IMR-90 (cell line): ENCODE results near the gene TLR9. TPM values are rescaled to one million over a fixed set of nuclear protein-coding genes. Genes with fewer than 3 reads are reported as not detected.

Experiments
- ATAC-seq: fragments of 200-7000 bp; cut with Tn5 transposase; 2 replicates; pipeline ENCODE4 v1.9.1; 2020; ENCODE audit warnings: low read depth, mild to moderate bottlenecking, moderate library complexity
- BruUV-seq: library from RNA; stranded (reverse); fragments of 400-500 nt; replicated peaks from 2 replicates; lab custom pipeline; 2021; lab: Mats Ljungman, UMichigan
- CTCF ChIA-PET: fragments of 300-600 bp; formaldehyde crosslinking; extraction: SDS; loops from one replicate; lab custom pipeline; 2021; ENCODE audit warnings: antibody characterized with exemption; lab: Yijun Ruan, JAX
- POLR2A ChIA-PET: fragments of 300-600 bp; sonication (Branson Sonifier 250); formaldehyde crosslinking; loops from one replicate; lab custom pipeline; 2022; ENCODE audit warnings: antibody characterized with exemption; ENCODE audit not compliant: unreplicated experiment; lab: Charles Lee
- DNase-seq: peaks from one replicate; pipeline ENCODE4 v3.0.0; 2013
- H2AFZ ChIP-seq: replicated peaks from 2 replicates; pipeline ENCODE3; 2013; ENCODE audit warnings: low read length, mild to moderate bottlenecking; ENCODE audit not compliant: poor library complexity
- H2AK5ac ChIP-seq: 2 replicates; pipeline ENCODE4 v1.6.1; 2013; ENCODE audit warnings: low read depth, low read length, inconsistent platforms
- H2AK9ac ChIP-seq: replicated peaks from 2 replicates; pipeline ENCODE3; 2013; ENCODE audit warnings: mild to moderate bottlenecking, low read depth, low read length, moderate library complexity; ENCODE audit not compliant: poor library complexity
- H2BK120ac ChIP-seq: 2 replicates; pipeline ENCODE4 v1.6.1; 2013; ENCODE audit warnings: low read depth, low read length, inconsistent platforms
- H2BK15ac ChIP-seq: 3 replicates; pipeline ENCODE4 v1.6.1; 2013; ENCODE audit warnings: low read depth, low read length, inconsistent platforms
- H2BK20ac ChIP-seq: 2 replicates; pipeline ENCODE4 v1.6.1; 2013; ENCODE audit warnings: low read depth, mild to moderate bottlenecking, inconsistent platforms, low read length, moderate library complexity
- H2BK5ac ChIP-seq: 2 replicates; pipeline ENCODE4 v1.6.1; 2013; ENCODE audit warnings: mild to moderate bottlenecking, low read depth, low read length, inconsistent platforms; ENCODE audit not compliant: poor library complexity, severe bottlenecking
- H3K14ac ChIP-seq: replicated peaks from 2 replicates; pipeline ENCODE4 v1.6.1; 2013; ENCODE audit warnings: low read depth, low read length, inconsistent platforms
- H3K18ac ChIP-seq: 2 replicates; pipeline ENCODE4 v1.6.1; 2013; ENCODE audit warnings: low read depth, low read length, control low read depth
- H3K23ac ChIP-seq: 2 replicates; pipeline ENCODE4 v1.6.1; 2013; ENCODE audit warnings: low read depth, low read length, inconsistent platforms
- H3K27ac ChIP-seq: 2 replicates; pipeline ENCODE4 v1.5.1; 2013; ENCODE audit warnings: mild to moderate bottlenecking, control low read depth, low read length; ENCODE audit not compliant: insufficient read depth
- H3K27me3 ChIP-seq: 2 replicates; pipeline ENCODE4 v1.6.1; 2013; ENCODE audit warnings: low read length; ENCODE audit not compliant: control insufficient read depth, insufficient read depth
- H3K36me3 ChIP-seq: 2 replicates; pipeline ENCODE4 v1.6.1; 2013; ENCODE audit warnings: low read length, mixed read lengths; ENCODE audit not compliant: control insufficient read depth, insufficient read depth
- H3K4ac ChIP-seq: 2 replicates; pipeline ENCODE4 v1.6.1; 2013; ENCODE audit warnings: low read depth, low read length, inconsistent platforms
- H3K4me1 ChIP-seq: 2 replicates; pipeline ENCODE4 v1.6.1; 2013; ENCODE audit warnings: low read length, mixed read lengths; ENCODE audit not compliant: control insufficient read depth, insufficient read depth
- H3K4me2 ChIP-seq: 2 replicates; pipeline ENCODE4 v1.6.1; 2013; ENCODE audit warnings: low read depth, mild to moderate bottlenecking, control low read depth, low read length, moderate library complexity
- H3K4me3 ChIP-seq: 2 replicates; pipeline ENCODE4 v1.5.1; 2013; ENCODE audit warnings: low read depth, mild to moderate bottlenecking, control low read depth, low read length, moderate library complexity; ENCODE audit not compliant: insufficient read depth
- H3K56ac ChIP-seq: 2 replicates; pipeline ENCODE4 v1.6.1; 2013; ENCODE audit warnings: low read length, inconsistent platforms; ENCODE audit not compliant: insufficient read depth; ENCODE audit errors: extremely low read depth
- H3K79me1 ChIP-seq, 2 experiments: 2 replicates each; pipeline ENCODE4 v1.6.1; 2013; ENCODE audit warnings: low read length in 2 of 2, inconsistent platforms in 1 of 2, low read depth in 1 of 2
- H3K9ac ChIP-seq: 2 replicates; pipeline ENCODE4 v1.6.1; 2013; ENCODE audit warnings: low read depth, low read length, control low read depth
- H3K9me1 ChIP-seq: 2 replicates; pipeline ENCODE4 v1.6.1; 2013; ENCODE audit warnings: low read length, inconsistent platforms; ENCODE audit not compliant: insufficient read depth
- H3K9me3 ChIP-seq: 2 replicates; pipeline ENCODE4 v1.6.1; 2013; ENCODE audit warnings: low read length; ENCODE audit not compliant: control insufficient read depth, insufficient read depth
- H4K20me1 ChIP-seq: 2 replicates; pipeline ENCODE4 v1.6.1; 2013; ENCODE audit warnings: low read length, inconsistent platforms; ENCODE audit not compliant: insufficient read depth
- H4K5ac ChIP-seq: 2 replicates; pipeline ENCODE4 v1.6.1; 2013; ENCODE audit warnings: mild to moderate bottlenecking, low read depth, low read length, control low read depth
- H4K8ac ChIP-seq, 2 experiments: 2 replicates each; pipeline ENCODE4 v1.6.1; 2013; ENCODE audit warnings: low read depth in 2 of 2, low read length in 2 of 2, control low read depth in 1 of 2, inconsistent platforms in 1 of 2
- H4K91ac ChIP-seq: 2 replicates; pipeline ENCODE4 v1.6.1; 2013; ENCODE audit warnings: low read depth, low read length, inconsistent platforms; ENCODE audit not compliant: insufficient read depth
- CEBPB ChIP-seq: IDR thresholded peaks from 2 replicates; pipeline ENCODE4 v1.6.1; 2012; ENCODE audit warnings: low read depth, low read length, improper control_type of control experiment
- ELK1 ChIP-seq: fragments of 150-350 bp; IDR thresholded peaks from 2 replicates; pipeline ENCODE4 v1.6.1; 2016; ENCODE audit warnings: low read depth, mild to moderate bottlenecking, low read length, moderate library complexity, borderline replicate concordance
- FOS ChIP-seq: fragments of 150-350 bp; IDR thresholded peaks from 2 replicates; pipeline ENCODE4 v1.6.1; 2016; ENCODE audit warnings: low read depth, low read length
- MAZ ChIP-seq: IDR thresholded peaks from 2 replicates; pipeline ENCODE4 v1.6.1; 2012; ENCODE audit warnings: low read depth, mild to moderate bottlenecking, low read length, improper control_type of control experiment, moderate library complexity, borderline replicate concordance
- MXI1 ChIP-seq: IDR thresholded peaks from 2 replicates; pipeline ENCODE4 v1.6.1; 2012; ENCODE audit warnings: low read depth, mild to moderate bottlenecking, low read length, moderate library complexity, borderline replicate concordance
- POLR2A ChIP-seq: IDR thresholded peaks from 2 replicates; pipeline ENCODE4 v1.6.1; 2012; ENCODE audit warnings: mild to moderate bottlenecking, low read depth, low read length
- RCOR1 ChIP-seq: IDR thresholded peaks from 2 replicates; pipeline ENCODE4 v1.6.1; 2012; ENCODE audit warnings: mild to moderate bottlenecking, low read length, improper control_type of control experiment; ENCODE audit not compliant: insufficient replicate concordance
- RFX5 ChIP-seq: IDR thresholded peaks from 2 replicates; pipeline ENCODE4 v1.8.0; 2012; ENCODE audit warnings: low read depth, mild to moderate bottlenecking, low read length, moderate library complexity
- SMC3 ChIP-seq: fragments of 150-350 bp; IDR thresholded peaks from 2 replicates; pipeline ENCODE4 v1.6.1; 2016; ENCODE audit warnings: low read depth, mild to moderate bottlenecking, antibody characterized with exemption, low read length, moderate library complexity
- USF2 ChIP-seq: fragments of 150-350 bp; IDR thresholded peaks from 2 replicates; pipeline ENCODE4 v1.6.1; 2017; ENCODE audit warnings: mild to moderate bottlenecking, antibody characterized with exemption, low read length, low read depth
- WGBS, 2 experiments: methylation state at CpG; one replicate each; pipeline versions ENCODE4 v1.1.5 to v1.1.7; 2013; ENCODE audit warnings: missing lambda C conversion rate in 2 of 2; ENCODE audit not compliant: insufficient read length in 1 of 2; ENCODE audit errors: extremely low coverage in 2 of 2; 5-methylcytosine and 5-hydroxymethylcytosine counted together
- dilution Hi-C: fragments of 300-500 bp; cut with HindIII; formaldehyde crosslinking; loops from one replicate; pipeline ENCODE4 v1.14.3; 2018; ENCODE audit warnings: low sequenced_read_pairs; ENCODE audit not compliant: unreplicated experiment
- in situ Hi-C: fragments of 300-500 bp; cut with MboI; formaldehyde crosslinking; loops from 3 replicates; pipeline ENCODE4 v1.14.3; 2019; ENCODE audit warnings: low sequenced_read_pairs, inconsistent platforms, mixed read lengths
- intact Hi-C: fragments of 100-400 bp; cut with micrococcal nuclease; formaldehyde crosslinking; loops from 2 replicates; pipeline ENCODE4 v1.10.0; 2022
- polyA plus RNA-seq, 3 experiments: library from polyadenylated mRNA; depleted of rRNA; stranded (reverse); fragments of >200 nt; gene quantifications; 2 replicates each; pipeline ENCODE4 v1.2.3, GENCODE V29; 2012; ENCODE audit warnings: low replicate concordance in 1 of 3
- total RNA-seq: library from RNA; depleted of rRNA; stranded (reverse); fragments of >200 nt; gene quantifications from 2 replicates; pipeline ENCODE4 v1.2.3, GENCODE V29; 2012

TLR9 gene
- total and polyA plus RNA-seq, 2 of the 4 experiments (the other 2 are of a cell fraction) = not detected

GRCh38 chr3:52197842-52198625 lies 27.4 kb downstream of the TLR9 start, which contains the start of gene ALAS1:
Gene ALAS1 (plus strand): TSS chr3:52198160. CDS start chr3:52199242, 1,082 bp downstream.
- Histone ChIP-seq H4K5ac (peak within 1 kb of the TSS; percentile 94), H3K18ac (peak within 1 kb of the TSS; percentile 73), H3K36me3 (peaks cover 17% of the 10 kb centered on the region), H3K4me1 (peaks cover 36% of the 10 kb centered on the region), H3K23ac (peak within 1 kb of the TSS; percentile 78), H2AFZ (peak within 1 kb of the TSS; percentile 97), H3K14ac (peak within 1 kb of the TSS; percentile 95), H4K91ac (peak within 1 kb of the TSS; percentile 96), H4K8ac (peak within 1 kb of the TSS; percentile 84 to 96), H2BK5ac (peak within 1 kb of the TSS; percentile 82), H4K20me1 (peaks cover 12% of the 10 kb centered on the region), H3K9me1 (peaks cover 33% of the 10 kb centered on the region), H3K4me2 (peak within 1 kb of the TSS; percentile 100), H3K9me3 (no peaks in the 10 kb centered on the region), H2BK15ac (peak within 1 kb of the TSS; percentile 29; the same call in 2 of the 3 replicates), H2BK20ac (peak within 1 kb of the TSS; percentile 81), H3K27me3 (no peaks in the 10 kb centered on the region), H2AK5ac (peak within 1 kb of the TSS; percentile 93), H3K79me1 (peaks cover 21 to 54% of the 10 kb centered on the region in 2 experiments), H3K4me3 (peak within 1 kb of the TSS; percentile 85), H2BK120ac (peak within 1 kb of the TSS; percentile 85), H3K4ac (peak within 1 kb of the TSS; percentile 98), H2AK9ac (peak within 1 kb of the TSS; percentile 96), H3K9ac (peak within 1 kb of the TSS; percentile 82), H3K56ac (peak within 1 kb of the TSS; percentile 70), H3K27ac (peak within 1 kb of the TSS; percentile 81)
- in situ Hi-C loops (no loop called here), dilution Hi-C loops (no loop called here), intact Hi-C loops (loop anchor here (2.0 to 5.0 kb wide), 3 partner anchors 46 to 255 kb away; partner anchors contain the start of genes PARP3, POC1A and RPL29)
- POLR2A ChIA-PET = interaction anchor here (0.6 kb wide), 1 partner anchor 1916 kb away, joined by 3 read pairs; no protein-coding TSS in a partner anchor
- DNase-seq (peak; percentile 82), ATAC-seq (peak; percentile 84)
- CTCF ChIA-PET = no interaction called here
- WGBS, 2 experiments = 0% methylated on average over 28 of the region's 71 CpGs; no CpG with 5 or more reads in 1 of the 2 experiments
- no peak for TF ChIP-seq RCOR1
- no peak for TF ChIP-seq MXI1
- TF ChIP-seq POLR2A = peak; percentile 91
- TF ChIP-seq SMC3 = peak; percentile 8; the same call in 1 of the 2 replicates
- no peak for TF ChIP-seq FOS
- no peak for TF ChIP-seq USF2
- TF ChIP-seq MAZ = peak; percentile 62; the same call in 1 of the 2 replicates
- no peak for TF ChIP-seq ELK1
- no peak for TF ChIP-seq RFX5
- no peak for TF ChIP-seq CEBPB
- TSS peak; percentile 68 for BruUV-seq
